DMS53 (cell line): ENCODE measurements around the gene DENND6A.
"Not testable (repeated sequence)": the region's sequence is repeated elsewhere in the genome, so short reads cannot be mapped to it uniquely, and the experiment has no call there.

ENCODE experiments used
- DNase-seq: peaks from one replicate; lab custom pipeline; 2025; lab: John Stamatoyannopoulos, UW

The DENND6A gene

GRCh38 chr3:57694146-57694545, 1.3 kb upstream of the DENND6A start:
- DNase-seq = no peak

GRCh38 chr3:57692133-57692395, 813 bp downstream of the DENND6A start:
- DNase-seq = not testable (repeated sequence)

- DNase-seq = no peak
These were observed 1.3 kb downstream of the DENND6A start for GRCh38 chr3:57691411-57692132.

- no peak for DNase-seq
These were observed 3.4 kb downstream of the DENND6A start for GRCh38 chr3:57689367-57690053.

GRCh38 chr3:57688291-57688690, 4.6 kb downstream of the DENND6A start:
- no peak for DNase-seq

- no peak for DNase-seq
These were observed 9.6 kb downstream of the DENND6A start for GRCh38 chr3:57683286-57683685.

GRCh38 chr3:57682284-57682683, 10.6 kb downstream of the DENND6A start:
- peak; percentile 0 for DNase-seq

- no peak for DNase-seq
These were observed 11.2 kb downstream of the DENND6A start for GRCh38 chr3:57681691-57682090.

GRCh38 chr3:57680046-57680445, 12.8 kb downstream of the DENND6A start:
- DNase-seq = no peak

- DNase-seq = no peak
These were observed 17.3 kb downstream of the DENND6A start for GRCh38 chr3:57675530-57675929.

GRCh38 chr3:57673156-57673555, 19.7 kb downstream of the DENND6A start:
- DNase-seq = no peak

GRCh38 chr3:57670543-57670942, 22.3 kb downstream of the DENND6A start:
- DNase-seq = no peak

GRCh38 chr3:57661404-57661803, 31.5 kb downstream of the DENND6A start:
- no peak for DNase-seq

GRCh38 chr3:57659806-57660439, 33.0 kb downstream of the DENND6A start:
- DNase-seq = no peak

GRCh38 chr3:57659004-57659673, 33.7 kb downstream of the DENND6A start:
- DNase-seq = no peak

GRCh38 chr3:57658536-57658935, 34.3 kb downstream of the DENND6A start:
- no peak for DNase-seq

GRCh38 chr3:57655727-57656126, 37.1 kb downstream of the DENND6A start:
- no peak for DNase-seq

- DNase-seq = no peak
These were observed 38.6 kb downstream of the DENND6A start for GRCh38 chr3:57654267-57654666.

GRCh38 chr3:57652203-57652602, 40.7 kb downstream of the DENND6A start:
- no peak for DNase-seq

- DNase-seq = no peak
These were observed 45.5 kb downstream of the DENND6A start for GRCh38 chr3:57647292-57647940.

- no peak for DNase-seq
These were observed 46.2 kb downstream of the DENND6A start for GRCh38 chr3:57646723-57647122.

- DNase-seq = no peak
These were observed 48.1 kb downstream of the DENND6A start for GRCh38 chr3:57644740-57645139.
